GF-D8 (cell line): ENCODE results near the gene MMP23B.

Experiments
- DNase-seq: peaks from one replicate; lab custom pipeline; 2025; lab: John Stamatoyannopoulos, UW

Gene MMP23B

DNA sequence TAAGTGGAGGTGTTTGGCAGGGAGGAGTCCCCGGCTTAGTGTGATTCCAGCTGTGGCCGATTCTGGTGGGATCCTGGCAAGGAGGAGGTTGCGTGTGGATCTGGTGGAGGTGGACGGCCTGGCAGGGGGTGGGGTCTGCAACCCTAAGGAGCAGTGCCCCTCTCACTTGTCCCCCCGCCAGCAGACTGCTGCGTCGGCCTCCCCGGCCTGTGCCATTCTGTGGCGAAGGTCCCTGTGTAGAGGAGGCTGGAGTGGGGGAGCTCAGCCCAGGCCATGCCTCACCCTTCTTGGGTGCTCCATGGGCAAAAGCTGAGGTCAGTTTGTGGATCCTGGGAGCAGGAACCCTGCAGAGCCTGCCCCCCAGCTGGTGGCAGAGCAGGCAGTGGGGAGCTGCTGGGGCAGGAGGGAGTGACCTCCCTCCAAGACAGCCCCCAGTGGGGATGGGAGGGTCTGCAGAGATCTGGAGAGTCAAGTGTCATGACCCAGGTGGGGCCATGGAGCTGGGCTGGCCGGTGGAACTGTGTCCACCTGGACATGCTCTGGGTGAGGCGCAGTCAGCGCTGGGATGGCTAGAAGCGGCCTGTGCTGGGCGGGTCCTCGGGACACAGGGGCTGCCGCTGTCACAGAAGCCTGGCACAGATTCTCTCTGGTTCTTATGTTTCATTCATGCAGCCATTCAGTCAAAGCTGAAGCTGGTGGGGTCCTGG, 11.4 kb upstream of the MMP23B start:
- DNase-seq: no peak

- DNase-seq: no peak
Observed at GRCh38 chr1:1621173-1622009, 10.6 kb upstream of the MMP23B start.

DNA sequence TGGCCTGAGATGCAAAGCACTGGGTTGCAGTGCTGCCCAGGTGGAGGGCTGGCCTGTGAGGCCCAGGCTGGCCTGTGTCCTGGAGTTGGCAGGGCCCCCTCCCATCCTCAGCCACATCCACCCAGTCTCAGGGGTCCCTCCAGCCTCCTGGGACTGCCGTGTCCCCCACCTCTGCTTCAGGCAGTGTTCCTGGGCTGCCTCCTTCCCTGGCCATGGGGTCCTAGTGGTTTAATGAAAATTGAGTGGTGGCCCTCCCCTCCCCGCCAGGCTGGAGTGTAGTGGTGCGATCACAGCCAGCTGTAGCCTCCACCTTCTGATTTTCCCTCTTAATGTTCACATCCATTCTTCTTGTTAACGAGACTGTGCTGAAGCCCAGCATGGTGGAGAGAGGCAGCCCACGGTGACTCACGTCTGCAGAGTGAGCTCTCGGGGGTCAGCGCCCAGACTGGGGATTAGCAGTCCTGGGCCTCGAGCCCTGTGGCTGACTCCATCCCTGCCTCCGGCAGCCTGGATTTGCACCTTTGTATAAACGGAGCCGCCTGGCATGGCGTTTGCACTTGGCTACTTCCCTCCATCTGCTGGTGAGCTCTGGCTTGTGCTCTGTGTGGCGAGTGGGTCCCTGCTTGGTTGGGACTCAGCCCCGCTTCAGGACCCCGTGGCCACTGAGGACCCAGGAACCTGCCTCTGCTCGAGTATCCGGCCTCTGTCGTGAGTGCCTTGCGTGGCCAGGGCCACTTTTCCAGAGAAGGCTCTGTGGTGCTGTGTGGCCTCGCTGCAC, 9.8 kb upstream of the MMP23B start:
- no peak for DNase-seq

DNA sequence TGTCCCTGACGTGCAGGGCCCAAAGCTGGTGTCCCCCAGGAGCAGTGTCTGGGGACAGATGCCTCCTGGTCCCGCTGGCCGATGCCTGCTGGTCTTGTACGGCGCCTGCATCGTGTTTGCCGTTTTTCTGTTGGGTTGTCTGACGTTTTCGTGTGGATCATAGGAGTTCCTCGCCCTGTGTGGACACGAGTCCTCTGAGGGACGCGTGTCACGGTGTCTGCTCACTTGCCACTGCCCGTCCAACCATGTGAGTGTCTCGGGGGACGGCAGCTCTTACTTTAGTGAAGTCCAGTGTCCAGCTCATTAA, 9.2 kb upstream of the MMP23B start:
- DNase-seq: no peak

DNA sequence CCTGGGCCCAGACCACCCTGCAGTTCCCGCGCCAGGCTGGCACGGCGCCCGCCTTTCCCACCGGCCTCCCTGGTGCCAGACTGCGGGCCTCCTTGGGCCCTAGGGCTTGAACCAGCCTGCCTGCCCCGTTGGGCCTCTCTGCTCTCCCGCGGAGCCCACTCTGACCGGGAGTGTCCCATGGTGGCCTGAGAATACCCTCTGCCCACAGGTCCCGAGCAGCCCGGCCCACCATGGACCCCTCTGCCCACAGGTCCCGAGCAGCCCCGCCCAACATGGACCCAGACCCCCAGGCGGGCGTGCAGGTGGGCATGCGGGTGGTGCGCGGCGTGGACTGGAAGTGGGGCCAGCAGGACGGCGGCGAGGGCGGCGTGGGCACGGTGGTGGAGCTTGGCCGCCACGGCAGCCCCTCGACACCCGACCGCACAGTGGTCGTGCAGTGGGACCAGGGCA, 8.8 kb upstream of the MMP23B start:
- DNase-seq: no peak

- DNase-seq: no peak
Observed at GRCh38 chr1:1623631-1624442, 8.1 kb upstream of the MMP23B start.

- DNase-seq: no peak
Observed at GRCh38 chr1:1624443-1625403, 7.2 kb upstream of the MMP23B start.

DNA sequence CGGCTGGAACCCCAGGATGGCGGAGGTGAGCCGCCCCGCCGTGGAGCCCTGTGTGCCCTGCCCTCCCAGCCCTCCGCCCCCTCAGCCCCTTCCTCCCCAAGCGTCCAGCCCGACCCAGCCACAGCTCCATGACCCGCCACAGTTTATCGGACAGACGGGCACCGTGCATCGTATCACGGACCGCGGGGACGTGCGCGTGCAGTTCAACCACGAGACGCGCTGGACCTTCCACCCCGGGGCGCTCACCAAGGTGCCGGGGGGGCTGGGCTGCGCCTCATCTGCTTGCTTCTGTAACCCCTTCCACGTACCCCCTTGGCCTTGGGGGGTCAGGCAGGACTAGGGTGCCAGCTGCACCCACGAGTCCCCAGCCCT, 6.6 kb upstream of the MMP23B start:
- no peak for DNase-seq

DNA sequence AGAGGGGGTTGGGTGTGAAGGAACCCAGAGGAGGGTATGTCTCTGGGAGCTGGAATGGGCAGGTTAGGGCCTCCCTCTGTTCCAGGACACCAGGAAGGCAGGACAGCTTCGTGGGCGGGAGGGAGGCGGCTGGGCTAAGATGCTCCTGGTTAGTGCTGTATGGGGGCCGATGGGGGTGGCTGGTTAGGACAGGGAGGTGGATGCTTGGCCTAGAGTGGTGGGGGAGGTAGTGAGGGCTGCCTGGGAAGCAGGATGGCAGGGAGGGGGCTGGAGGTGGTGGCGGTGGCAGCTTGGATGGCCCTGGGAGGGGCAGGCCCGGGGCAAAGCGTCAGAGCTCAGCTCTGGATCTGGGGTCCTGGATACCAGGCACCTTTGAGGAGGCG, 6.2 kb upstream of the MMP23B start:
- no peak for DNase-seq

- DNase-seq: no peak
Observed at GRCh38 chr1:1626207-1627141, 5.5 kb upstream of the MMP23B start.

DNA sequence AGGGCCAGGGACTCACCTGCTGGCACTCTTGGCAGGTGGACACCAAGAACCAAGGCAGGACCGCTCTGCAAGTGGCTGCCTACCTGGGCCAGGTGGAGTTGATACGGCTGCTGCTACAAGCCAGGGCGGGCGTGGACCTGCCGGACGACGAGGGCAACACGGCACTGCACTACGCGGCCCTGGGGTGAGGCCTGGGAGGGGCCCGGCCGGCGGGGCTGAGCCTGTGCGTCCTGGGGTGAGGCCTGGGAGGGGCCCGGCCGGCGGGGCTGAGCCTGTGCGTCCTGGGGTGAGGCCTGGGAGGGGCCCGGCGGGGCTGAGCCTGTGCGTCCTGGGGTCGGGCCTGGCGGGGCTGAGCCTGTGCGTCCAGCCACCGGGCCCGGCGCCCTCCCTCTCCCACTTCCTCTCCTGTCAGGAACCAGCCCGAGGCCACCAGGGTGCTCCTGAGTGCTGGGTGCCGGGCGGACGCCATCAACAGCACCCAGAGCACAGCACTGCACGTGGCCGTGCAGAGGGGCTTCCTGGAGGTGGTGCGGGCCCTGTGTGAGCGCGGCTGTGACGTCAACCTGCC, 4.6 kb upstream of the MMP23B start:
- DNase-seq: no peak

DNA sequence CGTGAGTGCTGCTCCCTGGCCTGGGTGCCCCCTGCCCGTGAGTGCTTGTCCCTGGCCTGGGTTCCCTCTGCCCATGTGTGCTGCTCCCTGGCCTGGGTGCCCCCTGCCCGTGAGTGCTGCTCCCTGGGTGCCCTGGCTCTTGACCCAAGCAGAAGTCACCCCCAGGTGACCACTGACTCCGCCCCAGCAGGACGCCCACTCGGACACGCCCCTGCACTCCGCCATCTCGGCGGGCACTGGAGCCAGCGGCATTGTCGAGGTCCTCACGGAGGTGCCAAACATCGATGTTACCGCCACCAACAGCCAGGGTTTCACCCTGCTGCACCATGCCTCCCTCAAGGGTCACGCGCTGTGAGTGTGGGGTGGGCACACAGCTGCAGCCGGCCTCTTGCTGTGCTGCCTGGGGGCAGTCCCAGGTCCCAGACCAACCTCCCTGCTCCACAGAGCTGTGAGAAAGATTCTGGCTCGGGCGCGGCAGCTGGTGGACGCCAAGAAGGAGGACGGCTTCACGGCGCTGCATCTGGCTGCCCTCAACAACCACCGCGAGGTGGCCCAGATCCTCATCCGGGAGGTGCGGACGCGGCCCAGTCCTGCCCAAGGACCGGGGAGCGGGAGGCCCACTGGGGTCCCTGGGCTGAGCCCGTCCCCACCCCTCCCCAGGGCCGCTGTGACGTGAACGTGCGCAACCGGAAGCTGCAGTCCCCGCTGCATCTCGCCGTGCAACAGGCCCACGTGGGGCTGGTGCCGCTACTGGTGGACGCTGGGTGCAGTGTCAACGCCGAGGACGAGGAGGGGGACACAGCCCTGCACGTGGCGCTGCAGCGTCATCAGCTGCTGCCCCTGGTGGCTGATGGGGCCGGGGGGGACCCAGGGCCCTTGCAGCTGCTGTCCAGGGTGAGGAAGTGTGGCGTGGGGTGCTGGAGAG, 3.9 kb upstream of the MMP23B start:
- DNase-seq: no peak

DNA sequence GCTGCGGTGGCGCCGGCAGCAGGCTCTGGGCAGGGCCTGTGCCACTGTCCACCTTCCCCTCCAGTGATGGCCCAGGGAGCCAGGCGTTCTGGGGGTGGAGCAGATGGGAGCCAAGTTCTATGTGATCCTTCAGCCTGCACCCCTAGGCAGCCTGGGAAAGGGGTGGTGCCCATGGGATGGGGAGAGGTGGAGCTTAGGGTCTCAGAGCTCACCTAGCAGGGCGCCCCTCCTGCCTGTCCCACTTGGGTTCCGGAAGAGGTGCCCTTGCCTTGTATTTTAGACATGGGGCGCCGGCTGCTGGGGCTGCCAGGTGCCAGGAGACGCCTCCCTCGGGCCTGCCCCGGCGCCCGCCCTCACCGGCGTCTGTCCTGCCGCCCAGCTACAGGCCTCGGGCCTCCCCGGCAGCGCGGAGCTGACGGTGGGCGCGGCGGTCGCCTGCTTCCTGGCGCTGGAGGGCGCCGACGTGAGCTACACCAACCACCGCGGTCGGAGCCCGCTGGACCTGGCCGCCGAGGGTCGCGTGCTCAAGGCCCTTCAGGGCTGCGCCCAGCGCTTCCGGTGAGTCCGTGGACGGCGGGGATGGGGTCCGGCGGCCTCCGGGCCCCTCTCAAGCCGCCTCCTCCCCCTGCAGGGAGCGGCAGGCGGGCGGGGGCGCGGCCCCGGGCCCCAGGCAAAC, 3.1 kb upstream of the MMP23B start:
- no peak for DNase-seq

DNA sequence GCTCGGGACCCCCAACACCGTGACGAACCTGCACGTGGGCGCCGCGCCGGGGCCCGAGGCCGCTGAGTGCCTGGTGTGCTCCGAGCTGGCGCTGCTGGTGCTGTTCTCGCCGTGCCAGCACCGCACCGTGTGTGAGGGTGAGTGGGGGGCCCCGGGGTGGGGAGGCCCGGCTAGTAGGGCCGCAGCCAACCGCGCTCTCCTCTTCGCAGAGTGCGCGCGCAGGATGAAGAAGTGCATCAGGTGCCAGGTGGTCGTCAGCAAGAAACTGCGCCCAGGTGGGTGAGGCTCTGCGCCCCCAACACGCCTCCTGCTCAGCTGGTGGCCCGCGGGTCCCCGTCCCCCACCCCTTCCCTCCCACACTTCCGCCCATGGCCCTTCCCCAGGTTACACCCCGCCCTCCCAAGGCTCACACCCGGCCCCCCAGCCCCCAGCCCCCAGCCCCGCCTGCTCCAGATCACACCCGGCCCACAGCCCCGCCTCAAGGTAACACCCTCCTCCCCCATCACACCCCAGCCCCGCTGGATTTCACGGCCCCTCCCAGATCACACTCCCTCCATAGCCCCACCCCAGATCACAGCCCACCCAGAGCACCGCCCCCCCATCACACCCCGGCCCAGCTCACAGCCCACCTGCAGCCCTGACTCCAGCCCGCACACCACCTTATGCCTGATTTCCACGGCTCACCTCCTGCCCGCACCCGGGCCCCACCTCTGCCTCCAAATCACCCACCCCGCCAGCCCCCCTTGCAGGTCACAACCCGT, 2.4 kb upstream of the MMP23B start:
- no peak for DNase-seq

DNA sequence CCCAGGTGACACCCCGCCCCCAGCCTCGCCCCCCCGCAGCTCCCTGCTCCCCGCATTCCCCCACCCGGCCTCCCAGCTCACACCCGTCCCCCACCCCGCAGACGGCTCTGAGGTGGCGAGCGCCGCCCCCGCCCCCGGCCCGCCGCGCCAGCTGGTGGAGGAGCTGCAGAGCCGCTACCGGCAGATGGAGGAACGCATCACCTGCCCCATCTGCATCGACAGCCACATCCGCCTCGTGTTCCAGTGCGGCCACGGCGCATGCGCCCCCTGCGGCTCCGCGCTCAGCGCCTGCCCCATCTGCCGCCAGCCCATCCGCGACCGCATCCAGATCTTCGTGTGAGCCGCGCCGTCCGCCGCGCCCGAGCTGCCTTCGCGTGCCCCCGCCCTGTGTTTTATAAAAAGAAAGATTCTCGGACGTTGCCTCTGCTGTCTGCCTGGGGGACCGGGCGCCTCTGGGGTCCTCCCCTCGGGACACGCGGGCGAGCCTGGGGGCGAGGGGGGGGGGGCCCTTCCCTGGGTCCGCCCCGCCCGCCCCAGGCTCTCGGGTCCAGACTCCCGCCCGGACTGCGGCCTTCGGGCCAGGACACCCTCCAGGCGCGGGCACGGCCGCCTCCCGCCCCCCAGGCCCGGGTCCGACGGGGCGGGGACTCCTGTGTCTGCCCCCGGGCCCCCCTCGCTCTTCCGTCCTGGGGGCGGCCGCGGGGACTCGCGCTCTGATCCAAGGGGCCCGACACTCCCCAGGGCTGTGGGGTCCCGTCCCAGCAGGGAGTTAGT, 1.6 kb upstream of the MMP23B start:
- no peak for DNase-seq
